Duodenal mucosa (tissue), 2 donors: ENCODE measurements around the gene IGFL2.

ENCODE experiments used
- H3K27ac ChIP-seq: one replicate; pipeline ENCODE4 v1.7.0; 2013; ENCODE audit warnings: low read depth, low read length
- H3K27me3 ChIP-seq, 2 donors: one replicate each; pipeline ENCODE4 v1.7.0; 2013; ENCODE audit warnings: low read length in 2 of 2, control low read depth in 1 of 2; ENCODE audit not compliant: insufficient read depth in 2 of 2, control insufficient read depth in 1 of 2
- H3K36me3 ChIP-seq, 2 donors: one replicate each; pipeline ENCODE4 v1.7.0; 2013; ENCODE audit warnings: low read length in 2 of 2, control low read depth in 1 of 2; ENCODE audit not compliant: insufficient read depth in 2 of 2, control insufficient read depth in 1 of 2
- H3K4me1 ChIP-seq, 2 donors: one replicate each; pipeline ENCODE4 v1.7.0; 2013; ENCODE audit warnings: low read length in 2 of 2, control low read depth in 1 of 2; ENCODE audit not compliant: insufficient read depth in 2 of 2, control insufficient read depth in 1 of 2
- H3K4me3 ChIP-seq, 2 donors: one replicate each; pipeline ENCODE4 v1.7.0; 2013; ENCODE audit warnings: low read length in 2 of 2, low read depth in 1 of 2
- H3K9ac ChIP-seq, 2 donors: one replicate each; pipeline ENCODE4 v1.7.0; 2013; ENCODE audit warnings: low read length in 2 of 2, low read depth in 1 of 2
- H3K9me3 ChIP-seq, 2 donors: one replicate each; pipeline ENCODE4 v1.7.0; 2013; ENCODE audit warnings: low read length in 2 of 2, control low read depth in 1 of 2; ENCODE audit not compliant: control insufficient read depth in 1 of 2

Gene IGFL2

GRCh38 chr19:46197314-46198070 lies 49.5 kb downstream of the IGFL2 start:
- H3K9me3 ChIP-seq = no peaks in the 10 kb centered on the region
- H3K4me1 ChIP-seq = no peaks in the 10 kb centered on the region
- no peak overlapping the region for H3K9ac ChIP-seq
- peaks cover 3% of the 10 kb centered on the region in 2 donors for H3K27me3 ChIP-seq
- H3K27ac ChIP-seq = no peak overlapping the region
- H3K36me3 ChIP-seq = no peaks in the 10 kb centered on the region
- no peak overlapping the region for H3K4me3 ChIP-seq

- Histone ChIP-seq H3K27me3 (peaks cover 3% of the 10 kb centered on the region in 2 donors), H3K36me3 (no peaks in the 10 kb centered on the region), H3K9ac (no peak overlapping the region), H3K9me3 (no peaks in the 10 kb centered on the region), H3K27ac (no peak overlapping the region), H3K4me3 (no peak overlapping the region), H3K4me1 (no peaks in the 10 kb centered on the region)
Measured at GRCh38 chr19:46198756-46199155, 50.7 kb downstream of the IGFL2 start.

- Histone ChIP-seq H3K4me3 (no peak overlapping the region), H3K9me3 (no peaks in the 10 kb centered on the region), H3K27me3 (peaks cover 3% of the 10 kb centered on the region in 2 donors), H3K9ac (no peak overlapping the region), H3K4me1 (no peaks in the 10 kb centered on the region), H3K27ac (no peak overlapping the region), H3K36me3 (no peaks in the 10 kb centered on the region)
Measured at GRCh38 chr19:46201454-46202310, 53.6 kb downstream of the IGFL2 start.

- H3K9ac ChIP-seq = no peak overlapping the region
- no peaks in the 10 kb centered on the region for H3K4me1 ChIP-seq
- H3K36me3 ChIP-seq = no peaks in the 10 kb centered on the region
- no peak overlapping the region for H3K4me3 ChIP-seq
- no peaks in the 10 kb centered on the region for H3K9me3 ChIP-seq
- H3K27ac ChIP-seq = no peak overlapping the region
- peaks cover 0 to 3% of the 10 kb centered on the region in 2 donors for H3K27me3 ChIP-seq
Measured at GRCh38 chr19:46202426-46202825, 54.4 kb downstream of the IGFL2 start.

GRCh38 chr19:46202872-46203860 lies 55.1 kb downstream of the IGFL2 start:
- H3K27ac ChIP-seq = no peak overlapping the region

GRCh38 chr19:46204008-46204407 lies 56.0 kb downstream of the IGFL2 start:
- no peaks in the 10 kb centered on the region for H3K9me3 ChIP-seq
- H3K4me1 ChIP-seq = peaks cover 0 to 3% of the 10 kb centered on the region in 2 donors
- H3K27ac ChIP-seq = no peak overlapping the region
- no peak overlapping the region for H3K4me3 ChIP-seq
- no peak overlapping the region for H3K9ac ChIP-seq
- H3K36me3 ChIP-seq = no peaks in the 10 kb centered on the region
- H3K27me3 ChIP-seq = peaks cover 0 to 3% of the 10 kb centered on the region in 2 donors

More at GRCh38 chr19:46202872-46203860, 55.1 kb downstream of the IGFL2 start:
- Histone ChIP-seq H3K9ac (no peak overlapping the region), H3K36me3 (no peaks in the 10 kb centered on the region), H3K9me3 (no peaks in the 10 kb centered on the region), H3K4me3 (no peak overlapping the region), H3K4me1 (no peaks in the 10 kb centered on the region), H3K27me3 (peaks cover 0 to 3% of the 10 kb centered on the region in 2 donors)

GRCh38 chr19:46205183-46205984 lies 57.3 kb downstream of the IGFL2 start:
- no peak overlapping the region for H3K27ac ChIP-seq
- no peak overlapping the region for H3K9ac ChIP-seq
- no peaks in the 10 kb centered on the region for H3K9me3 ChIP-seq
- no peak overlapping the region for H3K4me3 ChIP-seq
- H3K27me3 ChIP-seq = peaks cover 0 to 3% of the 10 kb centered on the region in 2 donors
- H3K36me3 ChIP-seq = no peaks in the 10 kb centered on the region
- peaks cover 0 to 15% of the 10 kb centered on the region in 2 donors for H3K4me1 ChIP-seq

- H3K9me3 ChIP-seq = no peaks in the 10 kb centered on the region
- no peaks in the 10 kb centered on the region for H3K36me3 ChIP-seq
- peaks cover 0 to 1% of the 10 kb centered on the region in 2 donors for H3K27me3 ChIP-seq
- no peak overlapping the region for H3K9ac ChIP-seq
- no peak overlapping the region for H3K27ac ChIP-seq
- H3K4me3 ChIP-seq = no peak overlapping the region
- peaks cover 0 to 19% of the 10 kb centered on the region in 2 donors for H3K4me1 ChIP-seq
Measured at GRCh38 chr19:46206176-46206575, 58.1 kb downstream of the IGFL2 start.

- Histone ChIP-seq H3K27me3 (no peaks in the 10 kb centered on the region), H3K4me3 (no peak overlapping the region), H3K4me1 (peaks cover 0 to 19% of the 10 kb centered on the region in 2 donors), H3K27ac (no peak overlapping the region), H3K36me3 (no peaks in the 10 kb centered on the region), H3K9me3 (no peaks in the 10 kb centered on the region), H3K9ac (no peak overlapping the region)
Measured at GRCh38 chr19:46206682-46207081, 58.6 kb downstream of the IGFL2 start.
